Upper lobe of left lung (tissue), 4 donors: ENCODE results near the gene NCOA4.

Experiments used
- CTCF ChIP-seq, 6 experiments: fragments of 450-650 bp in 4 of 6; fragments of 200-600 bp in 2 of 6; sonication (generic) in 2 of 6; IDR thresholded peaks; one replicate each; pipeline ENCODE4 v1.5.1; 2016 to 2019; ENCODE audit warnings: antibody characterized with exemption in 6 of 6
- EP300 ChIP-seq, 4 donors: sonication (generic); formaldehyde crosslinking; IDR thresholded peaks; one replicate each; pipeline ENCODE4 v1.5.1; 2017; ENCODE audit warnings: antibody characterized with exemption in 4 of 4, control low read depth in 2 of 4
- POLR2A ChIP-seq, 4 donors: fragments of 450-650 bp; IDR thresholded peaks; one replicate each; pipeline ENCODE4 v1.5.1; 2016 to 2017; ENCODE audit warnings: antibody characterized with exemption in 4 of 4, mild to moderate bottlenecking in 2 of 4
- POLR2AphosphoS5 ChIP-seq, 2 donors: sonication (generic); formaldehyde crosslinking; IDR thresholded peaks; one replicate each; pipeline ENCODE4 v1.5.1; 2017; ENCODE audit warnings: antibody characterized with exemption in 2 of 2

GRCh38 chr10:46028584-46029460, 1.6 kb downstream of the NCOA4 start:
- TF ChIP-seq POLR2AphosphoS5 (IDR thresholded peaks at IDR 0.05) (no peak), CTCF (IDR thresholded peaks at IDR 0.05) (peak in 5 of 6 experiments; percentile 40 to 73 (median 65)), POLR2A (IDR thresholded peaks at IDR 0.05) (no peak), EP300 (IDR thresholded peaks at IDR 0.05) (no peak)
